Measurements from ENCODE around the gene ADAMTS3.

The ADAMTS3 gene

GRCh38 chr4:72391281-72391680 lies 177.7 kb downstream of the ADAMTS3 start:
- H3K4me3 ChIP-seq (ENCODE audit: low read length) = no peak overlapping the region
- no peak for TF ChIP-seq CTCF (conservative IDR thresholded peaks at IDR 0.05; ENCODE audit: low read length)
- DNase-seq (ENCODE audit: low read depth) = no peak

GRCh38 chr4:72390409-72390808 lies 178.6 kb downstream of the ADAMTS3 start:
- H3K4me3 ChIP-seq (ENCODE audit: low read length) = no peak overlapping the region
- peak; percentile 17 for DNase-seq (ENCODE audit: low read depth)
- no peak for TF ChIP-seq CTCF (conservative IDR thresholded peaks at IDR 0.05; ENCODE audit: low read length)

- DNase-seq (ENCODE audit: low read depth) = no peak
- no peak for TF ChIP-seq CTCF (conservative IDR thresholded peaks at IDR 0.05; ENCODE audit: low read length)
- H3K4me3 ChIP-seq (ENCODE audit: low read length) = no peak overlapping the region
Observed at GRCh38 chr4:72388521-72388920, 180.5 kb downstream of the ADAMTS3 start.

- no peak for DNase-seq (ENCODE audit: low read depth)
Observed at GRCh38 chr4:72387959-72388358, 181.1 kb downstream of the ADAMTS3 start.

GRCh38 chr4:72383439-72383838 lies 185.6 kb downstream of the ADAMTS3 start:
- DNase-seq (ENCODE audit: low read depth) = no peak
- no peak for TF ChIP-seq CTCF (conservative IDR thresholded peaks at IDR 0.05; ENCODE audit: low read length)
- H3K4me3 ChIP-seq (ENCODE audit: low read length) = no peak overlapping the region

More at GRCh38 chr4:72387959-72388358, 181.1 kb downstream of the ADAMTS3 start:
- no peak overlapping the region for H3K4me3 ChIP-seq (ENCODE audit: low read length)
- TF ChIP-seq CTCF (conservative IDR thresholded peaks at IDR 0.05; ENCODE audit: low read length) = no peak

- TF ChIP-seq CTCF (conservative IDR thresholded peaks at IDR 0.05; ENCODE audit: low read length) = no peak
- no peak for DNase-seq (ENCODE audit: low read depth)
- H3K4me3 ChIP-seq (ENCODE audit: low read length) = no peak overlapping the region
Observed at GRCh38 chr4:72378901-72379300, 190.1 kb downstream of the ADAMTS3 start.

- peak; percentile 85 for DNase-seq (ENCODE audit: low read depth)
- TF ChIP-seq CTCF (conservative IDR thresholded peaks at IDR 0.05; ENCODE audit: low read length) = no peak
- H3K4me3 ChIP-seq (ENCODE audit: low read length) = no peak overlapping the region
Observed at GRCh38 chr4:72377491-72378194, 191.4 kb downstream of the ADAMTS3 start.
